ENCODE measurements around the gene C1GALT1C1L. TPM values are rescaled to one million over a fixed set of nuclear protein-coding genes. Genes with fewer than 3 reads are reported as not detected.

C1GALT1C1L gene
- total and polyA plus RNA-seq, 2 donors (not counting 1 experiment from before 2014, with no cell fraction given) = not detected

GRCh38 chr2:43724728-43725526 is 48.7 kb upstream of the C1GALT1C1L start:
- Mint-ChIP-seq H3K9me3 (ENCODE audit: insufficient read depth) (no peaks in the 10 kb centered on the region), H3K4me1 (no peaks in the 10 kb centered on the region), H3K4me3 (no peak overlapping the region), H3K27ac (no peak overlapping the region), H3K27me3 (peaks cover 25% of the 10 kb centered on the region)
- no peaks in the 10 kb centered on the region for H3K27me3 ChIP-seq (replicated peaks in 1 of 4; ENCODE audit: control extremely low read depth in 1 of 4, control insufficient read depth in 3 of 4, insufficient read depth in 4 of 4, low read length in 3 of 4)
- ATAC-seq (ENCODE audit: low read depth) (no peak), DNase-seq (no peak)
- no peak for TF ChIP-seq EZH2 (IDR thresholded peaks at IDR 0.05; ENCODE audit: borderline replicate concordance, insufficient read depth, low read depth, low read length, poor library complexity, severe bottlenecking)
- TF ChIP-seq CTCF (IDR thresholded peaks at IDR 0.05) = no peak
- no peaks in the 10 kb centered on the region for H3K9me3 ChIP-seq (ENCODE audit: control extremely low read depth in 1 of 3, control insufficient read depth in 2 of 3, insufficient read depth in 1 of 3, low read length in 2 of 3)
- H3K36me3 ChIP-seq (replicated peaks in 1 of 2; ENCODE audit: control extremely low read depth in 1 of 2, control insufficient read depth in 1 of 2, extremely low read depth in 1 of 2, insufficient read depth in 2 of 2, low read length in 1 of 2) = no peaks in the 10 kb centered on the region
- no peak overlapping the region for H3K27ac ChIP-seq (ENCODE audit: low read length in 2 of 2)
- 90% methylated on average over 2 of the region's 4 CpGs for WGBS (ENCODE audit: insufficient coverage)
- no peak overlapping the region for H2AFZ ChIP-seq (ENCODE audit: insufficient read depth, low read depth, low read length, poor library complexity, severe bottlenecking)
- intact Hi-C loops (cut with micrococcal nuclease) = no loop called here
- no peak overlapping the region for H3K4me2 ChIP-seq (replicated peaks; ENCODE audit: low read depth, low read length, poor library complexity, severe bottlenecking)
- H3K4me1 ChIP-seq (ENCODE audit: control insufficient read depth in 2 of 2, insufficient read depth in 2 of 2, low read length in 2 of 2) = no peaks in the 10 kb centered on the region
- no peak overlapping the region for H3K9ac ChIP-seq (ENCODE audit: low read length)
- ChIA-PET POLR2A (no interaction called here), CTCF (interaction anchor here (0.5 kb wide), 1 partner anchor 90 kb away, joined by 3 read pairs; no protein-coding TSS in a partner anchor)
- no peak overlapping the region for H3K4me3 ChIP-seq (ENCODE audit: control extremely low read depth in 1 of 5, extremely low read depth in 1 of 5, insufficient read depth in 1 of 5, low read depth in 2 of 5, low read length in 4 of 5)
- no peaks in the 10 kb centered on the region for H3K79me2 ChIP-seq (ENCODE audit: control insufficient read depth, insufficient read depth, low read length)
- H4K20me1 ChIP-seq (ENCODE audit: control insufficient read depth, insufficient read depth, low read length, poor library complexity, severe bottlenecking) = no peaks in the 10 kb centered on the region

- intact Hi-C loops (cut with micrococcal nuclease) = no loop called here
- POLR2A ChIA-PET = no interaction called here
- Mint-ChIP-seq H3K27me3 (peaks cover 5% of the 10 kb centered on the region), H3K9me3 (ENCODE audit: insufficient read depth) (no peaks in the 10 kb centered on the region), H3K4me3 (no peak overlapping the region), H3K27ac (no peak overlapping the region), H3K4me1 (peaks cover 6% of the 10 kb centered on the region)
- Histone ChIP-seq H4K20me1 (ENCODE audit: control insufficient read depth, insufficient read depth, low read length, poor library complexity, severe bottlenecking) (no peaks in the 10 kb centered on the region), H3K27ac (ENCODE audit: low read length in 2 of 2) (no peak overlapping the region), H3K79me2 (ENCODE audit: control insufficient read depth, insufficient read depth, low read length) (no peaks in the 10 kb centered on the region), H3K36me3 (replicated peaks in 1 of 2; ENCODE audit: control extremely low read depth in 1 of 2, control insufficient read depth in 1 of 2, extremely low read depth in 1 of 2, insufficient read depth in 2 of 2, low read length in 1 of 2) (no peaks in the 10 kb centered on the region), H3K9me3 (ENCODE audit: control extremely low read depth in 1 of 3, control insufficient read depth in 2 of 3, insufficient read depth in 1 of 3, low read length in 2 of 3) (no peaks in the 10 kb centered on the region), H3K4me3 (ENCODE audit: control extremely low read depth in 1 of 5, extremely low read depth in 1 of 5, insufficient read depth in 1 of 5, low read depth in 2 of 5, low read length in 4 of 5) (no peak overlapping the region), H3K27me3 (replicated peaks in 1 of 4; ENCODE audit: control extremely low read depth in 1 of 4, control insufficient read depth in 3 of 4, insufficient read depth in 4 of 4, low read length in 3 of 4) (no peaks in the 10 kb centered on the region), H2AFZ (ENCODE audit: insufficient read depth, low read depth, low read length, poor library complexity, severe bottlenecking) (no peak overlapping the region), H3K4me2 (replicated peaks; ENCODE audit: low read depth, low read length, poor library complexity, severe bottlenecking) (no peak overlapping the region), H3K4me1 (ENCODE audit: control insufficient read depth in 2 of 2, insufficient read depth in 2 of 2, low read length in 2 of 2) (no peaks in the 10 kb centered on the region), H3K9ac (ENCODE audit: low read length) (no peak overlapping the region)
- ATAC-seq (ENCODE audit: low read depth) = no peak
- no peak for DNase-seq
- no CpG with 5 or more reads among the region's 5 CpGs for WGBS (ENCODE audit: insufficient coverage)
- TF ChIP-seq CTCF (IDR thresholded peaks at IDR 0.05) (no peak), EZH2 (IDR thresholded peaks at IDR 0.05; ENCODE audit: borderline replicate concordance, insufficient read depth, low read depth, low read length, poor library complexity, severe bottlenecking) (no peak)
- CTCF ChIA-PET = interaction anchor here (0.7 kb wide), 1 partner anchor 159 kb away, joined by 3 read pairs; no protein-coding TSS in a partner anchor
Observed at GRCh38 chr2:43718530-43719124, 42.4 kb upstream of the C1GALT1C1L start.
